DOHH2 (cell line): ENCODE measurements around the gene YPEL5.
A peak's percentile ranks its signal among the peaks of the same experiment; 100 is the strongest.

Source experiments
- H3F3A ChIP-seq: fragments of 200-600 bp; sonication (generic), shearing (Covaris generic); 2 replicates; pipeline ENCODE4 v1.6.0; 2016; ENCODE audit warnings: antibody characterized with exemption, mild to moderate bottlenecking; ENCODE audit not compliant: control insufficient read depth, insufficient read depth
- H3K27ac ChIP-seq: fragments of 200-600 bp; sonication (generic); 2 replicates; pipeline ENCODE4 v1.5.1; 2014; ENCODE audit warnings: low read depth, mild to moderate bottlenecking, low read length, moderate library complexity
- H3K27me3 ChIP-seq: fragments of 200-600 bp; sonication (generic); 2 replicates; pipeline ENCODE4 v1.6.1; 2014; ENCODE audit warnings: mild to moderate bottlenecking, low read length, mixed read lengths; ENCODE audit not compliant: control insufficient read depth
- H3K36me3 ChIP-seq: fragments of 200-600 bp; sonication (generic); 2 replicates; pipeline ENCODE4 v1.6.1; 2014; ENCODE audit warnings: mild to moderate bottlenecking, low read length, moderate library complexity, mixed read lengths; ENCODE audit not compliant: control insufficient read depth
- H3K4me1 ChIP-seq: fragments of 200-600 bp; sonication (generic); 2 replicates; pipeline ENCODE4 v1.6.1; 2014; ENCODE audit warnings: mild to moderate bottlenecking, low read length, mixed read lengths; ENCODE audit not compliant: control insufficient read depth
- H3K4me2 ChIP-seq: fragments of 200-600 bp; sonication (generic); 2 replicates; pipeline ENCODE4 v1.6.0; 2014; ENCODE audit warnings: mild to moderate bottlenecking, low read length, moderate library complexity
- H3K4me3 ChIP-seq: fragments of 200-600 bp; sonication (generic); 2 replicates; pipeline ENCODE4 v1.5.1; 2014; ENCODE audit warnings: mild to moderate bottlenecking, low read length, mixed read lengths
- H3K79me2 ChIP-seq: fragments of 200-600 bp; sonication (generic); 2 replicates; pipeline ENCODE4 v1.6.1; 2014; ENCODE audit warnings: mild to moderate bottlenecking, low read length, mixed read lengths; ENCODE audit not compliant: control insufficient read depth
- H3K9me2 ChIP-seq: fragments of 200-600 bp; sonication (generic); replicated peaks from 2 replicates; pipeline ENCODE4 v1.6.1; 2014; ENCODE audit warnings: mild to moderate bottlenecking, low read length, mixed read lengths; ENCODE audit not compliant: control insufficient read depth
- H3K9me3 ChIP-seq: fragments of 200-600 bp; sonication (generic); 2 replicates; pipeline ENCODE4 v1.6.1; 2014; ENCODE audit warnings: antibody characterized with exemption, low read length, mixed read lengths; ENCODE audit not compliant: control insufficient read depth, insufficient read depth
- H4K20me1 ChIP-seq: fragments of 200-600 bp; sonication (generic); 2 replicates; pipeline ENCODE4 v1.6.0; 2014; ENCODE audit warnings: low read depth, mild to moderate bottlenecking, antibody characterized with exemption, low read length, moderate library complexity; ENCODE audit not compliant: control insufficient read depth, insufficient read depth
- CTCF ChIP-seq: fragments of 200-600 bp; sonication (generic); IDR thresholded peaks from one replicate; pipeline ENCODE4 v1.5.1; 2014; ENCODE audit warnings: antibody characterized with exemption, mild to moderate bottlenecking, low read depth, low read length; ENCODE audit not compliant: poor library complexity, severe bottlenecking
- EZH2phosphoT487 ChIP-seq: fragments of 200-600 bp; sonication (generic); IDR thresholded peaks from 2 replicates; pipeline ENCODE4 v1.6.1; 2017; ENCODE audit warnings: borderline replicate concordance, mild to moderate bottlenecking, antibody characterized with exemption, low read length, moderate library complexity, mixed read lengths

Gene YPEL5

DNA sequence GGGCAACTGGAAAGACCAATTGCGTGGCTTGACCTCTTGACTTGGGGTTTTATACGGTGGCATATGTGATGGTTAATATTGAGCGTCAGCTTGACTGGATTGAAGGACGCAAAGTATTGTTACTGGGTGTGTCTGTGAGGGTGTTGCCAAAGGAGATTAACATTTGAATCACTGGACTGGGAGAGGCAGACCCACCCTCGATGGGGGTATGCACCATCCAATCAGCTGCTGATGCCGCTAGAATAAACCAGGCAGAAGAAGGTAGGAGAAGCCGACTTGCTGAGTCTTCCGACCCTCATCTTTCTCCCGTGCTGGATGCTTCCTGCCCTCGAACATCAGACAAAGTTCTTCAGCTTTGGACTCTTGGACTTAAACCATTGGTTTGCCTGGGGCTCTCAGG lies 34.2 kb upstream of the YPEL5 start:
- Histone ChIP-seq H3K9me2 (no peaks in the 10 kb centered on the region), H3K4me3 (no peak overlapping the region), H3F3A (no peaks in the 10 kb centered on the region), H3K27ac (no peak overlapping the region), H3K4me2 (no peak overlapping the region), H3K36me3 (no peaks in the 10 kb centered on the region), H3K27me3 (0 out of 2 replicates have a peak, but pooled peaks cover 4% of the 10 kb centered on the region), H3K79me2 (no peaks in the 10 kb centered on the region), H3K9me3 (no peaks in the 10 kb centered on the region), H4K20me1 (no peaks in the 10 kb centered on the region), H3K4me1 (no peaks in the 10 kb centered on the region)
- TF ChIP-seq EZH2phosphoT487 (no peak), CTCF (no peak)

DNA sequence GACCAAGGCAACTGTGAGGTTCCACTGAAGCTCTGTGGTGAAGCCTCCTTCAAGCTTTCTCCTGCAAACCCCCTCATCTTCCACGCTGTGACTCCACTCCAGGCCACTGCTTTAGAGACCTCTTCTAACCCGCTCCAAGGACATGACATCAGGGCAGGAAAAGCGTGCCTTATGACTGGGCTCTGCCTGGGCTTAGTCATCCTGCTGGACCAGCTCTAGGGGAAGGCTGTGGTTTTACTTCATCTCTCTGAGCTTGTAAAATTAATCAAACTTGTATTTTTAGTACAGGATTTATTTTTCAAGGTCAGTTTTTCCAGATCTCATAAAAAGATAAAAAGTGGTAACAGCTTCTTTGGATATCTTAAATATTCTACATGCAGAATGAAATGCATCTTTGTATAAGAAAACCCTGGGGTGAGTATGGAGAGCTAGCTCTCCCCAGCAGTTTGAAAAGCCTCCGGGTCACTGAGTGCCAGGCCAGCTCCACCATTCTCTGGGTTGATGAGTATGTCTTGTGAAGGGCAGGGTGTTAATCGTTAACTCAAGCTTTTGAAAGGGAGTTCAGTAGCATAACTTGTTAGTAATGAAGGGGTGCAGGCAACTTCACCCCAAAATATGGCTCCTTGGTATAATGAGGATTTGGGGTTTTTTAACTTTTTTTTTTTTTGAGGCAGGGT lies 33.1 kb upstream of the YPEL5 start:
- no peaks in the 10 kb centered on the region for H3K36me3 ChIP-seq
- H3K27ac ChIP-seq, result no peak overlapping the region
- H3K79me2 ChIP-seq, result no peaks in the 10 kb centered on the region
- H4K20me1 ChIP-seq, result no peaks in the 10 kb centered on the region
- no peak overlapping the region for H3K4me3 ChIP-seq
- H3K9me3 ChIP-seq, result no peaks in the 10 kb centered on the region
- no peaks in the 10 kb centered on the region for H3K9me2 ChIP-seq
- H3F3A ChIP-seq, result no peaks in the 10 kb centered on the region
- no peak for TF ChIP-seq CTCF
- TF ChIP-seq EZH2phosphoT487, result no peak
- H3K4me2 ChIP-seq, result no peak overlapping the region
- 0 out of 2 replicates have a peak, but pooled peaks cover 4% of the 10 kb centered on the region for H3K27me3 ChIP-seq
- no peaks in the 10 kb centered on the region for H3K4me1 ChIP-seq

- H3F3A ChIP-seq, result no peaks in the 10 kb centered on the region
- no peaks in the 10 kb centered on the region for H3K4me1 ChIP-seq
- no peak overlapping the region for H3K4me3 ChIP-seq
Measured at GRCh38 chr2:30115141-30115980, 31.4 kb upstream of the YPEL5 start.

More at GRCh38 chr2:30115141-30115980, 31.4 kb upstream of the YPEL5 start:
- Histone ChIP-seq H3K36me3 (no peaks in the 10 kb centered on the region), H3K9me2 (no peaks in the 10 kb centered on the region), H3K27me3 (peaks cover 5% of the 10 kb centered on the region), H3K79me2 (no peaks in the 10 kb centered on the region), H4K20me1 (no peaks in the 10 kb centered on the region), H3K4me2 (no peak overlapping the region), H3K27ac (no peak overlapping the region), H3K9me3 (no peaks in the 10 kb centered on the region)
- TF ChIP-seq CTCF (peak; percentile 93), EZH2phosphoT487 (no peak)
